Measurements from ENCODE around the gene IFIT1B.

IFIT1B gene

GRCh38 chr10:89338713-89339112 lies 39.1 kb upstream of the IFIT1B start:
- POLR2A ChIA-PET, result no interaction called here

DNA sequence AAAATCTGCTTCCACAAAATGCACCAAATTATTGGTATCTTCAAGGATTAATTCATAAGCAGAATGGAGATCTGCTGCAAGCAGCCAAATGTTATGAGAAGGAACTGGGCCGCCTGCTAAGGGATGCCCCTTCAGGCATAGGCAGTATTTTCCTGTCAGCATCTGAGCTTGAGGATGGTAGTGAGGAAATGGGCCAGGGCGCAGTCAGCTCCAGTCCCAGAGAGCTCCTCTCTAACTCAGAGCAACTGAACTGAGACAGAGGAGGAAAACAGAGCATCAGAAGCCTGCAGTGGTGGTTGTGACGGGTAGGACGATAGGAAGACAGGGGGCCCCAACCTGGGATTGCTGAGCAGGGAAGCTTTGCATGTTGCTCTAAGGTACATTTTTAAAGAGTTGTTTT lies 38.0 kb upstream of the IFIT1B start:
- TF ChIP-seq ZNF600 (tag by site-specific recombination; IDR thresholded peaks at IDR 0.05) (no peak), ZNF350 (tag by site-specific recombination; IDR thresholded peaks at IDR 0.05) (no peak), ZBTB48 (tag by site-specific recombination; IDR thresholded peaks at IDR 0.05) (no peak), OSR2 (tag by site-specific recombination; IDR thresholded peaks at IDR 0.05) (no peak), ZNF76 (tag by site-specific recombination; IDR thresholded peaks at IDR 0.05; ENCODE audit: borderline replicate concordance, low read depth) (no peak), ZNF792 (tag by site-specific recombination; IDR thresholded peaks at IDR 0.05) (no peak), MEIS1 (CRISPR knock-in tag; IDR thresholded peaks at IDR 0.05; ENCODE audit: borderline replicate concordance) (no peak), ZNF658 (tag by site-specific recombination; IDR thresholded peaks at IDR 0.05) (no peak), ZNF335 (tag by site-specific recombination; conservative IDR thresholded peaks at IDR 0.05) (no peak), ZXDB (tag by site-specific recombination; IDR thresholded peaks at IDR 0.05) (no peak), ZNF623 (tag by site-specific recombination; IDR thresholded peaks at IDR 0.05) (no peak), ZNF292 (tag by site-specific recombination; IDR thresholded peaks at IDR 0.05; ENCODE audit: borderline replicate concordance, low read depth) (no peak), SCRT2 (tag by site-specific recombination; IDR thresholded peaks at IDR 0.05) (no peak), ZNF433 (tag by site-specific recombination; IDR thresholded peaks at IDR 0.05; ENCODE audit: low read depth) (no peak), MZF1 (tag by site-specific recombination; IDR thresholded peaks at IDR 0.05; ENCODE audit: borderline replicate concordance) (no peak), ZNF423 (tag by site-specific recombination; IDR thresholded peaks at IDR 0.05) (no peak)
- TF ChIP-seq, protein P1, sequence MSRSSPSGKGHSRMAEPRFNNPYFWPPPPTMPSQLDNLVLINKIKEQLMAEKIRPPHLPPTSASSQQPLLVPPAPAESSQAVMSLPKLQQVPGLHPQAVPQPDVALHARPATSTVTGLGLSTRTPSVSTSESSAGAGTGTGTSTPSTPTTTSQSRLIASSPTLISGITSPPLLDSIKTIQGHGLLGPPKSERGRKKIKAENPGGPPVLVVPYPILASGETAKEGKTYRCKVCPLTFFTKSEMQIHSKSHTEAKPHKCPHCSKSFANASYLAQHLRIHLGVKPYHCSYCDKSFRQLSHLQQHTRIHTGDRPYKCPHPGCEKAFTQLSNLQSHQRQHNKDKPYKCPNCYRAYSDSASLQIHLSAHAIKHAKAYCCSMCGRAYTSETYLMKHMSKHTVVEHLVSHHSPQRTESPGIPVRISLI (tag by site-specific recombination; IDR thresholded peaks at IDR 0.05), result no peak
- TF ChIP-seq, protein P2, sequence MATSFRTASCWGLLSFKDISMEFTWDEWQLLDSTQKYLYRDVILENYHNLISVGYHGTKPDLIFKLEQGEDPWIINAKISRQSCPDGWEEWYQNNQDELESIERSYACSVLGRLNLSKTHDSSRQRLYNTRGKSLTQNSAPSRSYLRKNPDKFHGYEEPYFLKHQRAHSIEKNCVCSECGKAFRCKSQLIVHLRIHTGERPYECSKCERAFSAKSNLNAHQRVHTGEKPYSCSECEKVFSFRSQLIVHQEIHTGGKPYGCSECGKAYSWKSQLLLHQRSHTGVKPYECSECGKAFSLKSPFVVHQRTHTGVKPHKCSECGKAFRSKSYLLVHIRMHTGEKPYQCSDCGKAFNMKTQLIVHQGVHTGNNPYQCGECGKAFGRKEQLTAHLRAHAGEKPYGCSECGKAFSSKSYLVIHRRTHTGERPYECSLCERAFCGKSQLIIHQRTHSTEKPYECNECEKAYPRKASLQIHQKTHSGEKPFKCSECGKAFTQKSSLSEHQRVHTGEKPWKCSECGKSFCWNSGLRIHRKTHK (tag by site-specific recombination; IDR thresholded peaks at IDR 0.05), result no peak
- ChIA-PET CTCF (no interaction called here), POLR2A (no interaction called here)
- H3K36me3 ChIP-seq (ENCODE audit: control insufficient read depth in 2 of 2, insufficient read depth in 1 of 2, low read length in 2 of 2), result no peaks in the 10 kb centered on the region
- no peak overlapping the region for H3K4me3 ChIP-seq (ENCODE audit: low read depth, low read length)
- no peaks in the 10 kb centered on the region for H3K9me3 ChIP-seq (ENCODE audit: control insufficient read depth, insufficient read depth, low read depth, low read length)
- no peaks in the 10 kb centered on the region for H3K4me1 ChIP-seq (ENCODE audit: control insufficient read depth, insufficient read depth, low read length)
- H3K27ac ChIP-seq (ENCODE audit: extremely low read depth, low read depth, low read length), result no peak overlapping the region

More at GRCh38 chr10:89338713-89339112, 39.1 kb upstream of the IFIT1B start:
- Histone ChIP-seq H3K27ac (ENCODE audit: extremely low read depth, low read depth, low read length) (no peak overlapping the region), H3K36me3 (ENCODE audit: control insufficient read depth in 2 of 2, insufficient read depth in 1 of 2, low read length in 2 of 2) (no peaks in the 10 kb centered on the region), H3K4me1 (ENCODE audit: control insufficient read depth, insufficient read depth, low read length) (no peaks in the 10 kb centered on the region), H3K4me3 (ENCODE audit: low read depth, low read length) (no peak overlapping the region), H3K9me3 (ENCODE audit: control insufficient read depth, insufficient read depth, low read depth, low read length) (no peaks in the 10 kb centered on the region)
- TF ChIP-seq ZNF248 (tag by site-specific recombination; IDR thresholded peaks at IDR 0.05), result no peak
- CTCF ChIA-PET, result no interaction called here

GRCh38 chr10:89341649-89342048 lies 36.2 kb upstream of the IFIT1B start:
- ChIA-PET CTCF (interaction anchor here (0.5 to 0.6 kb wide), 2 partner anchors 27 to 69 kb away, joined by 3 to 8 read pairs; no protein-coding TSS in a partner anchor), POLR2A (no interaction called here)
- no peaks in the 10 kb centered on the region for H3K4me1 ChIP-seq (ENCODE audit: control insufficient read depth, insufficient read depth, low read length)
- no peak overlapping the region for H3K27ac ChIP-seq (ENCODE audit: extremely low read depth, low read depth, low read length)
- no peak overlapping the region for H3K4me3 ChIP-seq (ENCODE audit: low read depth, low read length)
- no peaks in the 10 kb centered on the region for H3K36me3 ChIP-seq (ENCODE audit: control insufficient read depth in 2 of 2, insufficient read depth in 1 of 2, low read length in 2 of 2)
- TF ChIP-seq ZNF121 (tag by site-specific recombination; IDR thresholded peaks at IDR 0.05) (no peak), BCL11B (tag by site-specific recombination; IDR thresholded peaks at IDR 0.05; ENCODE audit: low read depth) (no peak), ZNF549 (tag by site-specific recombination; IDR thresholded peaks at IDR 0.05) (no peak), ZNF843 (tag by site-specific recombination; IDR thresholded peaks at IDR 0.05) (no peak)
- TF ChIP-seq, protein P3, sequence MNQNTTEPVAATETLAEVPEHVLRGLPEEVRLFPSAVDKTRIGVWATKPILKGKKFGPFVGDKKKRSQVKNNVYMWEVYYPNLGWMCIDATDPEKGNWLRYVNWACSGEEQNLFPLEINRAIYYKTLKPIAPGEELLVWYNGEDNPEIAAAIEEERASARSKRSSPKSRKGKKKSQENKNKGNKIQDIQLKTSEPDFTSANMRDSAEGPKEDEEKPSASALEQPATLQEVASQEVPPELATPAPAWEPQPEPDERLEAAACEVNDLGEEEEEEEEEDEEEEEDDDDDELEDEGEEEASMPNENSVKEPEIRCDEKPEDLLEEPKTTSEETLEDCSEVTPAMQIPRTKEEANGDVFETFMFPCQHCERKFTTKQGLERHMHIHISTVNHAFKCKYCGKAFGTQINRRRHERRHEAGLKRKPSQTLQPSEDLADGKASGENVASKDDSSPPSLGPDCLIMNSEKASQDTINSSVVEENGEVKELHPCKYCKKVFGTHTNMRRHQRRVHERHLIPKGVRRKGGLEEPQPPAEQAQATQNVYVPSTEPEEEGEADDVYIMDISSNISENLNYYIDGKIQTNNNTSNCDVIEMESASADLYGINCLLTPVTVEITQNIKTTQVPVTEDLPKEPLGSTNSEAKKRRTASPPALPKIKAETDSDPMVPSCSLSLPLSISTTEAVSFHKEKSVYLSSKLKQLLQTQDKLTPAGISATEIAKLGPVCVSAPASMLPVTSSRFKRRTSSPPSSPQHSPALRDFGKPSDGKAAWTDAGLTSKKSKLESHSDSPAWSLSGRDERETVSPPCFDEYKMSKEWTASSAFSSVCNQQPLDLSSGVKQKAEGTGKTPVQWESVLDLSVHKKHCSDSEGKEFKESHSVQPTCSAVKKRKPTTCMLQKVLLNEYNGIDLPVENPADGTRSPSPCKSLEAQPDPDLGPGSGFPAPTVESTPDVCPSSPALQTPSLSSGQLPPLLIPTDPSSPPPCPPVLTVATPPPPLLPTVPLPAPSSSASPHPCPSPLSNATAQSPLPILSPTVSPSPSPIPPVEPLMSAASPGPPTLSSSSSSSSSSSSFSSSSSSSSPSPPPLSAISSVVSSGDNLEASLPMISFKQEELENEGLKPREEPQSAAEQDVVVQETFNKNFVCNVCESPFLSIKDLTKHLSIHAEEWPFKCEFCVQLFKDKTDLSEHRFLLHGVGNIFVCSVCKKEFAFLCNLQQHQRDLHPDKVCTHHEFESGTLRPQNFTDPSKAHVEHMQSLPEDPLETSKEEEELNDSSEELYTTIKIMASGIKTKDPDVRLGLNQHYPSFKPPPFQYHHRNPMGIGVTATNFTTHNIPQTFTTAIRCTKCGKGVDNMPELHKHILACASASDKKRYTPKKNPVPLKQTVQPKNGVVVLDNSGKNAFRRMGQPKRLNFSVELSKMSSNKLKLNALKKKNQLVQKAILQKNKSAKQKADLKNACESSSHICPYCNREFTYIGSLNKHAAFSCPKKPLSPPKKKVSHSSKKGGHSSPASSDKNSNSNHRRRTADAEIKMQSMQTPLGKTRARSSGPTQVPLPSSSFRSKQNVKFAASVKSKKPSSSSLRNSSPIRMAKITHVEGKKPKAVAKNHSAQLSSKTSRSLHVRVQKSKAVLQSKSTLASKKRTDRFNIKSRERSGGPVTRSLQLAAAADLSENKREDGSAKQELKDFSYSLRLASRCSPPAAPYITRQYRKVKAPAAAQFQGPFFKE (tag by site-specific recombination; IDR thresholded peaks at IDR 0.05; ENCODE audit: borderline replicate concordance), result no peak
- H3K9me3 ChIP-seq (ENCODE audit: control insufficient read depth, insufficient read depth, low read depth, low read length), result no peaks in the 10 kb centered on the region
